Endodermal cell (in vitro differentiated cells): ENCODE data around the gene ITPK1. TPM values are rescaled to one million over a fixed set of nuclear protein-coding genes. Genes with fewer than 3 reads are reported as not detected.

ENCODE experiments used
- DNase-seq: peaks from one replicate; pipeline ENCODE4 v3.0.0-alpha.2; 2017
- H3K27ac ChIP-seq: 2 replicates; pipeline ENCODE4 v1.5.1; 2013; ENCODE audit warnings: mild to moderate bottlenecking, low read depth, low read length, moderate library complexity
- H3K27me3 ChIP-seq: 2 replicates; pipeline ENCODE4 v1.6.1; 2013; ENCODE audit warnings: mild to moderate bottlenecking, low read length, moderate library complexity; ENCODE audit not compliant: insufficient read depth, control insufficient read depth, poor library complexity, severe bottlenecking
- H3K36me3 ChIP-seq: 2 replicates; pipeline ENCODE4 v1.7.0; 2013; ENCODE audit warnings: mild to moderate bottlenecking, low read length, moderate library complexity; ENCODE audit not compliant: control insufficient read depth, insufficient read depth
- H3K4me1 ChIP-seq: one replicate; pipeline ENCODE4 v1.7.0; 2013; ENCODE audit warnings: low read length; ENCODE audit not compliant: control insufficient read depth, insufficient read depth
- H3K4me3 ChIP-seq: 2 replicates; pipeline ENCODE4 v1.5.1; 2013; ENCODE audit warnings: mild to moderate bottlenecking, low read length, moderate library complexity
- H3K9ac ChIP-seq: 2 replicates; pipeline ENCODE4 v1.6.1; 2013; ENCODE audit warnings: mild to moderate bottlenecking, low read length, moderate library complexity; ENCODE audit not compliant: poor library complexity, severe bottlenecking; ENCODE audit errors: extremely low read depth
- H3K9me3 ChIP-seq: 2 replicates; pipeline ENCODE4 v1.6.1; 2013; ENCODE audit warnings: mild to moderate bottlenecking, low read length, moderate library complexity; ENCODE audit not compliant: control insufficient read depth
- H3K27ac Mint-ChIP-seq: 2 replicates; pipeline ENCODE4 v1.8.0; 2020; ENCODE audit warnings: mixed read lengths
- H3K27me3 Mint-ChIP-seq: 2 replicates; pipeline ENCODE4 v1.8.0; 2021; ENCODE audit warnings: mild to moderate bottlenecking, mixed read lengths; ENCODE audit not compliant: insufficient read depth
- H3K36me3 Mint-ChIP-seq: 2 replicates; pipeline ENCODE4 v1.8.0; 2020; ENCODE audit warnings: low read depth, mixed read lengths
- H3K4me1 Mint-ChIP-seq: 2 replicates; pipeline ENCODE4 v1.8.0; 2020; ENCODE audit warnings: mixed read lengths
- H3K4me3 Mint-ChIP-seq: 2 replicates; pipeline ENCODE4 v1.8.0; 2020; ENCODE audit warnings: mild to moderate bottlenecking, moderate library complexity, mixed read lengths
- H3K9me3 Mint-ChIP-seq: 2 replicates; pipeline ENCODE4 v1.8.0; 2020; ENCODE audit warnings: mild to moderate bottlenecking, mixed read lengths
- CTCF ChIP-seq: fragments of 200-600 bp; sonication (generic); conservative IDR thresholded peaks from 2 replicates; pipeline ENCODE4 v1.5.0; 2021; ENCODE audit warnings: antibody characterized with exemption, mild to moderate bottlenecking
- WGBS, 2 experiments: methylation state at CpG; one replicate each; pipeline versions ENCODE4 v1.1.5 to v1.1.7; 2013; ENCODE audit warnings: missing lambda C conversion rate in 2 of 2, mixed read lengths in 1 of 2; ENCODE audit not compliant: insufficient coverage in 1 of 2, insufficient read length in 1 of 2; 5-methylcytosine and 5-hydroxymethylcytosine counted together
- total RNA-seq, 2 donors: library from RNA; stranded (reverse); fragmentation: NEBNext Ultra II Directional in 1 of 2; extraction: Animal tissue kit (Norgen Biotek cat#: 25700) in 1 of 2; gene quantifications; 2 replicates in 1 of 2; 3 replicates in 1 of 2; pipeline ENCODE4 v1.2.1, GENCODE V29; 2021

The ITPK1 gene
- total RNA-seq, 2 donors from 2014 or later = 59.9 to 66.9 TPM

- Mint-ChIP-seq H3K36me3 (peaks cover 4% of the 10 kb centered on the region), H3K27me3 (no peaks in the 10 kb centered on the region), H3K9me3 (peaks cover under 1% of the 10 kb centered on the region), H3K27ac (no peak overlapping the region), H3K4me1 (no peaks in the 10 kb centered on the region), H3K4me3 (no peak overlapping the region)
- Histone ChIP-seq H3K27ac (no peak overlapping the region), H3K4me3 (no peak overlapping the region), H3K4me1 (no peaks in the 10 kb centered on the region), H3K9me3 (no peaks in the 10 kb centered on the region), H3K9ac (no peak overlapping the region), H3K36me3 (no peaks in the 10 kb centered on the region), H3K27me3 (no peaks in the 10 kb centered on the region)
- no peak for DNase-seq
- WGBS, 2 experiments = 93 to 99% methylated on average over 6 to 9 of the region's 9 CpGs
- no peak for TF ChIP-seq CTCF
Measured at GRCh38 chr14:93078870-93079269, 36.9 kb downstream of the ITPK1 start.

GRCh38 chr14:93076755-93077154, 39.0 kb downstream of the ITPK1 start:
- Mint-ChIP-seq H3K36me3 (peaks cover 4% of the 10 kb centered on the region), H3K27ac (peak overlapping the region; percentile 72), H3K4me3 (no peak overlapping the region), H3K27me3 (no peaks in the 10 kb centered on the region), H3K4me1 (no peaks in the 10 kb centered on the region), H3K9me3 (no peaks in the 10 kb centered on the region)
- Histone ChIP-seq H3K36me3 (no peaks in the 10 kb centered on the region), H3K4me1 (no peaks in the 10 kb centered on the region), H3K27me3 (no peaks in the 10 kb centered on the region), H3K27ac (no peak overlapping the region), H3K4me3 (no peak overlapping the region), H3K9ac (no peak overlapping the region), H3K9me3 (no peaks in the 10 kb centered on the region)
- WGBS, 2 experiments = 91 to 96% methylated on average over 4 to 10 of the region's 10 CpGs
- no peak for TF ChIP-seq CTCF
- DNase-seq = no peak

- Histone ChIP-seq H3K9me3 (no peaks in the 10 kb centered on the region), H3K9ac (no peak overlapping the region), H3K4me3 (no peak overlapping the region), H3K27me3 (no peaks in the 10 kb centered on the region), H3K4me1 (no peaks in the 10 kb centered on the region), H3K27ac (no peak overlapping the region), H3K36me3 (no peaks in the 10 kb centered on the region)
- Mint-ChIP-seq H3K27me3 (no peaks in the 10 kb centered on the region), H3K9me3 (no peaks in the 10 kb centered on the region), H3K4me1 (no peaks in the 10 kb centered on the region), H3K27ac (peak overlapping the region; percentile 30), H3K36me3 (peaks cover 4% of the 10 kb centered on the region), H3K4me3 (no peak overlapping the region)
- no peak for DNase-seq
- no peak for TF ChIP-seq CTCF
Measured at GRCh38 chr14:93075891-93076290, 39.8 kb downstream of the ITPK1 start.
